GM19438 (cell line): ENCODE results near the gene TBCEL.

Source experiments
- ATAC-seq: cut with Tn5 transposase; IDR thresholded peaks from one replicate; pipeline ENCODE4 v1.9.1; 2021; ENCODE audit warnings: low read depth; ENCODE audit not compliant: unreplicated experiment

Gene TBCEL

GRCh38 chr11:121132211-121132976 is 108.5 kb downstream of the TBCEL start:
- ATAC-seq, result no peak

GRCh38 chr11:121134741-121135312 is 110.9 kb downstream of the TBCEL start:
- no peak for ATAC-seq

- ATAC-seq, result no peak
Measured at GRCh38 chr11:121137005-121137404, 113.1 kb downstream of the TBCEL start.

GRCh38 chr11:121138259-121138658 is 114.4 kb downstream of the TBCEL start:
- ATAC-seq, result no peak

- no peak for ATAC-seq
Measured at GRCh38 chr11:121140369-121140768, 116.5 kb downstream of the TBCEL start.
